GM12878 (cell line): ENCODE measurements around the gene NSL1. TPM values are rescaled to one million over a fixed set of nuclear protein-coding genes. Genes with fewer than 3 reads are reported as not detected.

Experiments
- ATAC-seq: fragments of 200-7000 bp; cut with Tn5 transposase; 3 replicates; pipeline ENCODE4 v1.9.1; 2020; ENCODE audit warnings: mild to moderate bottlenecking, moderate library complexity
- BruUV-seq: library from RNA; stranded (reverse); fragments of 400-500 nt; replicated peaks from 2 replicates; lab custom pipeline; 2021; lab: Mats Ljungman, UMichigan
- CTCF ChIA-PET: fragments of 300-600 bp; sonication (Branson Sonifier 250); formaldehyde crosslinking; extraction: SDS; loops from one replicate; lab custom pipeline; 2021; ENCODE audit warnings: inconsistent platforms; lab: Yijun Ruan, JAX
- POLR2A ChIA-PET: fragments of 350-600 bp; formaldehyde crosslinking; extraction: SDS; loops from one replicate; lab custom pipeline; 2021; ENCODE audit warnings: inconsistent platforms; lab: Charles Lee
- RAD21 ChIA-PET: fragments of 300-600 bp; sonication (Branson Sonifier 250); formaldehyde crosslinking; loops from one replicate; lab custom pipeline; 2023; ENCODE audit warnings: antibody characterized with exemption; ENCODE audit not compliant: unreplicated experiment; lab: Charles Lee
- SMC1A ChIA-PET: fragments of 300-600 bp; sonication (Branson Sonifier 250); formaldehyde crosslinking; loops from one replicate; lab custom pipeline; 2023; ENCODE audit not compliant: unreplicated experiment, uncharacterized antibody; lab: Charles Lee
- DNase-seq: peaks from one replicate; pipeline ENCODE4 v3.0.0-alpha.2; 2011; ENCODE audit warnings: low read depth, low spot score
- FAIRE-seq: peaks from 3 replicates; lab custom pipeline; 2011; peaks lifted over from hg19 to GRCh38; lab: Jason Lieb, UNC
- H2AFZ ChIP-seq: 2 replicates; pipeline ENCODE4 v1.6.0; 2011; ENCODE audit warnings: low read depth, low read length, control low read depth; ENCODE audit not compliant: control insufficient read depth
- H3K27ac ChIP-seq: 2 replicates; pipeline ENCODE4 v1.5.1; 2011; ENCODE audit warnings: control low read depth; ENCODE audit not compliant: control insufficient read depth, insufficient read depth
- H3K27me3 ChIP-seq, 2 experiments: replicated peaks in 1 of 2; 2 replicates each; pipeline versions ENCODE4 v1.6.0 to v1.6.1; 2011; ENCODE audit warnings: low read length in 1 of 2; ENCODE audit not compliant: control insufficient read depth in 2 of 2, insufficient read depth in 2 of 2
- H3K36me3 ChIP-seq, 2 experiments: 2 replicates each; pipeline ENCODE4 v1.5.1; 2011; ENCODE audit warnings: low read length in 1 of 2; ENCODE audit not compliant: control insufficient read depth in 2 of 2, insufficient read depth in 2 of 2
- H3K4me1 ChIP-seq: 2 replicates; pipeline ENCODE4 v1.6.1; 2011; ENCODE audit warnings: mild to moderate bottlenecking, low read length, moderate library complexity, mixed read lengths; ENCODE audit not compliant: control insufficient read depth, insufficient read depth
- H3K4me2 ChIP-seq: 2 replicates; pipeline ENCODE4 v1.6.0; 2011; ENCODE audit warnings: control low read depth; ENCODE audit not compliant: control insufficient read depth, insufficient read depth
- H3K4me3 ChIP-seq: fragments of 200-600 bp; sonication (generic); 2 replicates; pipeline ENCODE4 v1.5.1; 2016
- H3K79me2 ChIP-seq: 2 replicates; pipeline ENCODE4 v1.6.0; 2011; ENCODE audit warnings: low read length; ENCODE audit not compliant: control insufficient read depth, insufficient read depth
- H3K9ac ChIP-seq: 2 replicates; pipeline ENCODE4 v1.8.0; 2011; ENCODE audit warnings: low read length, control low read depth, mixed read lengths; ENCODE audit not compliant: control insufficient read depth, insufficient read depth
- H3K9me3 ChIP-seq: replicated peaks from 3 replicates; pipeline ENCODE4 v1.5.1; 2011; ENCODE audit warnings: mild to moderate bottlenecking, low read length; ENCODE audit not compliant: control insufficient read depth, insufficient read depth
- H4K20me1 ChIP-seq: 2 replicates; pipeline ENCODE4 v1.6.0; 2011; ENCODE audit not compliant: control insufficient read depth, insufficient read depth
- BCL3 ChIP-seq: IDR thresholded peaks from 2 replicates; pipeline ENCODE4 v1.6.1; 2011; ENCODE audit warnings: borderline replicate concordance, low read depth, mild to moderate bottlenecking, moderate library complexity, low read length; ENCODE audit not compliant: insufficient read depth, poor library complexity, severe bottlenecking
- FOS ChIP-seq: IDR thresholded peaks from 3 replicates; pipeline ENCODE4 v1.6.1; 2011; ENCODE audit warnings: borderline replicate concordance; ENCODE audit not compliant: insufficient read length; ENCODE audit errors: extremely low read depth
- FOXK2 ChIP-seq: fragments of 450-650 bp; IDR thresholded peaks from 2 replicates; pipeline ENCODE4 v1.6.1; 2017; ENCODE audit warnings: mild to moderate bottlenecking, moderate library complexity
- NBN ChIP-seq: fragments of 450-650 bp; IDR thresholded peaks from 2 replicates; pipeline ENCODE4 v1.6.1; 2016
- NFYA ChIP-seq: IDR thresholded peaks from 2 replicates; pipeline ENCODE4 v1.6.1; 2011; ENCODE audit warnings: low read depth, mild to moderate bottlenecking, low read length, improper control_type of control experiment, borderline replicate concordance
- NFYB ChIP-seq: IDR thresholded peaks from 2 replicates; pipeline ENCODE4 v1.6.1; 2011; ENCODE audit warnings: low read depth, mild to moderate bottlenecking, low read length, improper control_type of control experiment, moderate library complexity; ENCODE audit not compliant: insufficient read depth
- PML ChIP-seq: IDR thresholded peaks from 2 replicates; pipeline ENCODE4 v1.6.1; 2012; ENCODE audit warnings: low read length, inconsistent platforms
- REST ChIP-seq: IDR thresholded peaks from 2 replicates; pipeline ENCODE4 v1.6.1; 2012; ENCODE audit warnings: mild to moderate bottlenecking, low read depth, low read length
- ZBTB11 ChIP-seq: fragments of 450-650 bp; formaldehyde crosslinking; IDR thresholded peaks from 2 replicates; pipeline ENCODE4 v1.5.0; 2022; ENCODE audit warnings: mild to moderate bottlenecking, missing genetic modification characterization
- ZBTB4 ChIP-seq: fragments of 450-650 bp; formaldehyde crosslinking; IDR thresholded peaks from 2 replicates; pipeline ENCODE4 v1.4.0; 2022; ENCODE audit warnings: mild to moderate bottlenecking, moderate library complexity
- ZNF24 ChIP-seq: fragments of 450-650 bp; IDR thresholded peaks from 2 replicates; pipeline ENCODE4 v1.6.1; 2017; ENCODE audit warnings: antibody characterized with exemption, mild to moderate bottlenecking
- ZNF384 ChIP-seq: IDR thresholded peaks from 2 replicates; pipeline ENCODE4 v1.6.1; 2012; ENCODE audit warnings: low read depth, mild to moderate bottlenecking, low read length, improper control_type of control experiment, borderline replicate concordance
- WGBS: methylation state at CpG from one replicate; pipeline ENCODE4 v1.1.6; 2016; ENCODE audit warnings: low lambda C conversion rate; ENCODE audit not compliant: insufficient replicate concordance, insufficient coverage; ENCODE audit errors: missing lambda C conversion rate; 5-methylcytosine and 5-hydroxymethylcytosine counted together
- in situ Hi-C: fragments of 300-500 bp; cut with MboI; formaldehyde crosslinking; loops from 9 replicates; pipeline ENCODE4 v1.14.3; 2018; ENCODE audit warnings: mixed read lengths
- intact Hi-C: fragments of 100-400 bp; cut with micrococcal nuclease; formaldehyde crosslinking; loops from one replicate; pipeline ENCODE4 v1.14.2; 2022; ENCODE audit not compliant: unreplicated experiment
- polyA plus RNA-seq, 11 experiments: library from polyadenylated mRNA; depleted of rRNA in 4 of 11; unstranded in 6 of 11; stranded (reverse) in 5 of 11; fragments of >200 nt; fragmentation: Nextera tagmentation in 4 of 11; fragmentation: Illumina TruSeq in 1 of 11; extraction: Ambion mirVana in 4 of 11; extraction: Trizol in 1 of 11; gene quantifications; 1 replicate in 1 of 11; 2 replicates in 10 of 11; pipeline versions ENCODE4 v1.2.1 to v1.2.3, GENCODE V29; 2011 to 2016; ENCODE audit warnings: inconsistent platforms in 2 of 11, missing spikeins in 2 of 11, low read depth in 1 of 11
- total RNA-seq, 4 experiments: library from RNA; depleted of rRNA in 3 of 4; stranded (reverse); fragments of >200 nt in 3 of 4; fragmentation: Illumina TruSeq in 1 of 4; extraction: Trizol in 1 of 4; gene quantifications; 2 replicates each; pipeline versions ENCODE4 v1.2.1 to v1.2.3, GENCODE V29; 2013 to 2021

Gene NSL1
- total and polyA plus RNA-seq, 10 of the 15 experiments (the other 5 are each of a cell fraction or from before 2014, with no cell fraction given), result 36.7 to 74.2 (median 46.4) TPM

GRCh38 chr1:212762839-212763238 is 28.7 kb downstream of the NSL1 start:
- H3K27ac ChIP-seq, result no peak overlapping the region
- H3K9me3 ChIP-seq, result peaks cover 2% of the 10 kb centered on the region; the same call in 1 of the 3 replicates
- H3K4me1 ChIP-seq, result no peaks in the 10 kb centered on the region
- peaks cover 4 to 8% of the 10 kb centered on the region in 2 experiments; a peak in 3 of 4 replicates for H3K36me3 ChIP-seq
- intact Hi-C loops (no loop called here), in situ Hi-C loops (no loop called here)
- H3K9ac ChIP-seq, result no peak overlapping the region
- CTCF ChIA-PET, result interaction anchor here (0.9 to 2.9 kb wide), 10 partner anchors 9 to 307 kb away, joined by 3 to 27 read pairs (median 6); no protein-coding TSS in a partner anchor
- RAD21 ChIA-PET, result interaction anchor here (1.1 to 2.1 kb wide), 2 partner anchors 98 kb away, joined by 7 to 12 read pairs; no protein-coding TSS in a partner anchor
- 93% methylated on average over 9 of the region's 9 CpGs for WGBS
- H3K79me2 ChIP-seq, result peaks cover 5% of the 10 kb centered on the region
- ATAC-seq, result no peak
- no peaks in the 10 kb centered on the region for H4K20me1 ChIP-seq
- no peak for FAIRE-seq
- no peak overlapping the region for H2AFZ ChIP-seq
- no TSS peak for BruUV-seq
- H3K4me2 ChIP-seq, result no peak overlapping the region
- SMC1A ChIA-PET, result interaction anchor here (0.7 to 1.9 kb wide), 4 partner anchors 13 to 307 kb away, joined by 3 to 9 read pairs (median 4); no protein-coding TSS in a partner anchor
- no peak overlapping the region for H3K4me3 ChIP-seq
- H3K27me3 ChIP-seq, result no peaks in the 10 kb centered on the region
- POLR2A ChIA-PET, result interaction anchor here (0.5 kb wide), 1 partner anchor 148 kb away, joined by 4 read pairs; no protein-coding TSS in a partner anchor
- DNase-seq, result no peak
- no peak for TF ChIP-seq FOXK2
- TF ChIP-seq NBN, result no peak
- no peak for TF ChIP-seq NFYB
- TF ChIP-seq ZNF384, result no peak
- no peak for TF ChIP-seq REST
- no peak for TF ChIP-seq ZBTB4 (CRISPR knock-in tag)
- no peak for TF ChIP-seq PML
- TF ChIP-seq ZBTB11 (CRISPR knock-in tag), result no peak
- TF ChIP-seq BCL3, result no peak
- TF ChIP-seq ZNF24, result no peak
- no peak for TF ChIP-seq FOS
- TF ChIP-seq NFYA, result no peak
